ENCODE measurements around the gene AUH. TPM values are rescaled to one million over a fixed set of nuclear protein-coding genes. Genes with fewer than 3 reads are reported as not detected.

AUH gene
- total RNA-seq, 2 donors from 2014 or later: 27.4 to 36.1 TPM

DNA sequence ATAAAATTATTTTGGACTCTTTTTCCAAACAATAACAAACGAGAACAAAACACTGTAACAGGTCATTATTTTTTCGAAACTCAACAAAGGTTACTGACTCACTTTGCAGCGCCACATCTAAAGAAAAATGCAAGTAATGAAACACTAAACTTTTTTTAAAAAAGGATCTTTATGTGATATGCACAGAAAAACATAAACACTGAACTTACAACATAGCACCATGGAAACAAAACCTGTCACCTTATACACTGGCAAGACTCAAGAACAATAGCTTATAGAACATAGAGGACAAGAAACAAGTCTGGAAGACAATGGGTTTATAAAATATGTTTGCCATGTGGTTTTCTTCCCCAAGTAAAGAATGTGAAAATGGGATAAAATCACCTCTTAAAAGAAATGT is 85.2 kb downstream of the AUH start:
- Histone ChIP-seq H3K4me1 (ENCODE audit: control insufficient read depth in 1 of 2, low read depth in 2 of 2) (no peaks in the 10 kb centered on the region), H3K27ac (no peak overlapping the region), H3K36me3 (no peaks in the 10 kb centered on the region), H3K27me3 (replicated peaks; ENCODE audit: insufficient read depth) (no peaks in the 10 kb centered on the region), H3K9me3 (no peaks in the 10 kb centered on the region), H3K4me3 (no peak overlapping the region)
- no peak for ATAC-seq (ENCODE audit: insufficient number of reproducible peaks, low FRiP score, low read depth)
- DNase-seq (ENCODE audit: low spot score): no peak
- TF ChIP-seq, protein P1, sequence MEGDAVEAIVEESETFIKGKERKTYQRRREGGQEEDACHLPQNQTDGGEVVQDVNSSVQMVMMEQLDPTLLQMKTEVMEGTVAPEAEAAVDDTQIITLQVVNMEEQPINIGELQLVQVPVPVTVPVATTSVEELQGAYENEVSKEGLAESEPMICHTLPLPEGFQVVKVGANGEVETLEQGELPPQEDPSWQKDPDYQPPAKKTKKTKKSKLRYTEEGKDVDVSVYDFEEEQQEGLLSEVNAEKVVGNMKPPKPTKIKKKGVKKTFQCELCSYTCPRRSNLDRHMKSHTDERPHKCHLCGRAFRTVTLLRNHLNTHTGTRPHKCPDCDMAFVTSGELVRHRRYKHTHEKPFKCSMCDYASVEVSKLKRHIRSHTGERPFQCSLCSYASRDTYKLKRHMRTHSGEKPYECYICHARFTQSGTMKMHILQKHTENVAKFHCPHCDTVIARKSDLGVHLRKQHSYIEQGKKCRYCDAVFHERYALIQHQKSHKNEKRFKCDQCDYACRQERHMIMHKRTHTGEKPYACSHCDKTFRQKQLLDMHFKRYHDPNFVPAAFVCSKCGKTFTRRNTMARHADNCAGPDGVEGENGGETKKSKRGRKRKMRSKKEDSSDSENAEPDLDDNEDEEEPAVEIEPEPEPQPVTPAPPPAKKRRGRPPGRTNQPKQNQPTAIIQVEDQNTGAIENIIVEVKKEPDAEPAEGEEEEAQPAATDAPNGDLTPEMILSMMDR (IDR thresholded peaks at IDR 0.05): no peak

DNA sequence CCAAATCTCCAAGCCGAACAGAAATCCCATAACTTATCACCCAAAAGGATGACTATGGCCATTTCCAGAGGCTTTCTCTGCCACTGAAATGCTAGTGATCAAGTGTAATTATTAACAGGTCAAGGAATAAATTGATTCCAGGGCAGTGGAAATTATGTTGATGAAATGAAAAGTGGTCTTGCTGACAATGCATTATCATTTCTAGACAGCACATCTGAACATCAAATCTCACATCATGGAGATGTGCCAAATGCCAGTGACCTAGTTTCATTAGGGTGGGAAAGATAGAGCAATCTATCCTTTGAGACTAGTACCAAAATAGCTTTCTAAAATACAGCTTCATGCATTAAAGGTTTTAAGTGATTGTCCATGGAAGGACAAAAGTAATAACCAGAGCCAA is 86.1 kb downstream of the AUH start:
- Histone ChIP-seq H3K4me3 (no peak overlapping the region), H3K4me1 (ENCODE audit: control insufficient read depth in 1 of 2, low read depth in 2 of 2) (no peaks in the 10 kb centered on the region), H3K36me3 (no peaks in the 10 kb centered on the region), H3K9me3 (no peaks in the 10 kb centered on the region), H3K27ac (no peak overlapping the region), H3K27me3 (replicated peaks; ENCODE audit: insufficient read depth) (no peaks in the 10 kb centered on the region)
- TF ChIP-seq, protein P1 (IDR thresholded peaks at IDR 0.05): no peak
- ATAC-seq (ENCODE audit: insufficient number of reproducible peaks, low FRiP score, low read depth) (no peak), DNase-seq (ENCODE audit: low spot score) (no peak)

DNA sequence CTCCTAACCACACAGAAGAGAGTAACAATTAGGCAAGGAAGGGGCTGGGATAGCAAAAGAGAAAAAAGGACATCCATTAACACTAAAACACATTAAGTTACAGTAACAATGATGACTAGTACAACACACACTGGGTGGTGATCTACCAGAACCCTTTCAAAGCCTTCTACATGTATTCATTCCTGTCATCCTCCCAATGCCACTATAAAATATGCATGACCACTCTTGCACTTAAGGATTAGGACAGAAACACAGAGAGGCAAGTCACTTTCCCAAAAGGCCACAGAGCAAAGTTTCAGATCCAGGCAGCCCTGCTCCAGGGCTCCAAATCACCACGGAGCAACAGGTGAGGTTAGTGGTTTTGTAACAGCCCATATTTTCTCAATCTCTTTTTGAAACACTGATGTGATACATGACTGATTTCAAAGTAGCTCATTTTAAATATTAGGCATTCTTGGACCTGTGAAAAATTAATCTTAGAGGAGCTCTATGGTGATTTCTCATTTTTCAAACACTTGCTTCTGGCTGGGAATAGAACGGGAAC is 86.7 kb downstream of the AUH start:
- peaks cover 0 to 2% of the 10 kb centered on the region in 2 donors for H3K4me1 ChIP-seq (ENCODE audit: control insufficient read depth in 1 of 2, low read depth in 2 of 2)
- DNase-seq (ENCODE audit: low spot score) (no peak), ATAC-seq (ENCODE audit: insufficient number of reproducible peaks, low FRiP score, low read depth) (no peak)
- TF ChIP-seq, protein P1 (IDR thresholded peaks at IDR 0.05): no peak
- no peaks in the 10 kb centered on the region for H3K36me3 ChIP-seq
- H3K9me3 ChIP-seq: no peaks in the 10 kb centered on the region
- H3K27ac ChIP-seq: no peak overlapping the region
- no peak overlapping the region for H3K4me3 ChIP-seq
- no peaks in the 10 kb centered on the region for H3K27me3 ChIP-seq (replicated peaks; ENCODE audit: insufficient read depth)

- H3K4me1 ChIP-seq (ENCODE audit: control insufficient read depth in 1 of 2, low read depth in 2 of 2): peaks cover 0 to 11% of the 10 kb centered on the region in 2 donors
- H3K27ac ChIP-seq: no peak overlapping the region
- TF ChIP-seq, protein P1 (IDR thresholded peaks at IDR 0.05): no peak
- no peak for DNase-seq (ENCODE audit: low spot score)
- H3K36me3 ChIP-seq: no peaks in the 10 kb centered on the region
- ATAC-seq (ENCODE audit: insufficient number of reproducible peaks, low FRiP score, low read depth): no peak
- H3K27me3 ChIP-seq (replicated peaks; ENCODE audit: insufficient read depth): no peaks in the 10 kb centered on the region
- H3K9me3 ChIP-seq: no peaks in the 10 kb centered on the region
- H3K4me3 ChIP-seq: no peak overlapping the region
Measured at GRCh38 chr9:91273853-91274552, 87.7 kb downstream of the AUH start.

- H3K27me3 ChIP-seq (replicated peaks; ENCODE audit: insufficient read depth): no peaks in the 10 kb centered on the region
- no peak overlapping the region for H3K4me3 ChIP-seq
- no peak overlapping the region for H3K27ac ChIP-seq
- ATAC-seq (ENCODE audit: insufficient number of reproducible peaks, low FRiP score, low read depth) (no peak), DNase-seq (ENCODE audit: low spot score) (no peak)
- TF ChIP-seq, protein P1 (IDR thresholded peaks at IDR 0.05): no peak
- no peaks in the 10 kb centered on the region for H3K36me3 ChIP-seq
- peaks cover 0 to 11% of the 10 kb centered on the region in 2 donors for H3K4me1 ChIP-seq (ENCODE audit: control insufficient read depth in 1 of 2, low read depth in 2 of 2)
- H3K9me3 ChIP-seq: no peaks in the 10 kb centered on the region
Measured at GRCh38 chr9:91271156-91271555, 90.6 kb downstream of the AUH start.

Measured in thoracic aorta (tissue), 2 donors.